ENCODE measurements around the gene IRF2BPL. TPM values are rescaled to one million over a fixed set of nuclear protein-coding genes. Genes with fewer than 3 reads are reported as not detected.
A peak's percentile ranks its signal among the peaks of the same experiment; 100 is the strongest.

IRF2BPL gene
- polyA plus RNA-seq, 1 donor: 26.9 TPM

GRCh38 chr14:77009014-77009413 is 19.5 kb downstream of the IRF2BPL start:
- DNase-seq: no peak

GRCh38 chr14:77008541-77008940 is 20.0 kb downstream of the IRF2BPL start:
- no peak for DNase-seq

- DNase-seq: no peak
These were observed 20.5 kb downstream of the IRF2BPL start for GRCh38 chr14:77007975-77008421.

DNA sequence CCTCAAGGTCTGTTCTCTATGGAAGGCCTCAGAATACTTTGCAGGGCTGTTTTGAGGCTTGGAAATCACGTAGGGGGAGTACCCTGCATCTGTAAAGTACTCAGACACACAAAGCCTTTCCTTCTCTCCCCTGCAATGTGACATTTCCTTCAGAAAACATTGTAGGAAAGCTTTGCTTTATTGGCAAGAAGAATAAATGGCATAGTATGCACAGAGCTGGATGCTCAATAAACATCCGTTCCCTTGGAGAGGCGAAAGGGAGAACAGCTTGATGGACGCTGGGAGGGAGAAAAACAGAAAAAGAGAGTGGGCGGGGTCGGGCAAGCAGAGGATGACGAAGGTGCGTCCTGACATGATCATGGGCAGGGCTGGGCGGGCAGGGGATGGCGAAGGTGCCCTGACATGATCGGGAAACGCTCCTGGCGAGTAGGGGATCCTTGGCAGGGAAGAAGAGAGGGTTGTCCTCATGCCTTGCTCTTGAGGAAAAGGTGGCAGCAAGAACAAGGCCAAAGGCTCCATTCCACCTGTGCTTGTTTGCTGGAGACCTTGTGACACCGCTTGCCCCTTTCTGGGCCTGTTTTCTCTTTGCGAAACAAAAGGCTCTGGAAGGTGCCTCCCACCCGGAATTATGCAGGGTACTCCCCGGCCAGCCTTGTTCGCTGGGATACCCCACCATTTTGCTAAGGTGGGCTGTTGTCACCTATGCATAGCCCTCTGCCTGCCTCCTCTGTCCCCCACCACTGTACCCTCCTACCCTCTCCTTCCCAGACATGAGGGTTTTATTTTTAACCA is 21.1 kb downstream of the IRF2BPL start:
- DNase-seq: no peak

DNA sequence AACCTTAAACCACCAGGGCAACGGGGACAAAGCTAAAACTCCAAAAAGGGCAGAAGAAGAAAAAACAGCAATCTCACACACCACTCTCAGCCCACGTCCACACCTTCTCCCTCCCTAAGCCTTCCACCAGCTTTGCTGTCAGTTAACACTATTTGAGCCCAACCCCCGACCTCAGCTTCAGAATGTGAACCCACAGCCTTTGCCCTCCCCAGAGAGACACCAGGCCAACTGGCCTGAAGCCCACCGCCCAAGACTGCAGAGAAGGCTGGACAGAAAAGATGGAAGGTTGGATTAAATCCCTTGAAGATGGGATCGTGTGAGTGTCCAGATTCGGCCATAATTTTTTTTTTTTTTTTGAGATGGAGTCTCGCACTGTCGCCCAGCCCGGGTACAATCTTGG is 22.4 kb downstream of the IRF2BPL start:
- no peak for DNase-seq

DNA sequence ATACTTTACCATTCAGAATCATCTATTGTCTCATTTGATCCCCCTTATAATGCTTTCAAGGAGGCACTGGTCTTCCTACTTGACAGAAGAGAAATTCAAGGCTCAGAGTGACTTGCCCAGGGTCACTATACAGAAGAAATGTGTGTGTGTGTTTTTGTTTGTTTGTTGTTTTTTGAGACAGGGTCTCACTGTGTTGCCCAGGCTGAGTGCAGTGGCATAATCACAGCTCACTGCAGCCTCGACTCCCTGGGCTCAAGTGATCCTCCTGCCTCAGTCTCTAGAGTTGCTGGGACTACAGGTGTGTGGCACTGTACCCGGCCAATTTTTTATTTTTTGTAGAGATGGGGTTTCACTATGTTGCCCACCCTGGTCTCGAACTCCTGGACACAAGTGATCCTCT is 22.9 kb downstream of the IRF2BPL start:
- no peak for DNase-seq

DNA sequence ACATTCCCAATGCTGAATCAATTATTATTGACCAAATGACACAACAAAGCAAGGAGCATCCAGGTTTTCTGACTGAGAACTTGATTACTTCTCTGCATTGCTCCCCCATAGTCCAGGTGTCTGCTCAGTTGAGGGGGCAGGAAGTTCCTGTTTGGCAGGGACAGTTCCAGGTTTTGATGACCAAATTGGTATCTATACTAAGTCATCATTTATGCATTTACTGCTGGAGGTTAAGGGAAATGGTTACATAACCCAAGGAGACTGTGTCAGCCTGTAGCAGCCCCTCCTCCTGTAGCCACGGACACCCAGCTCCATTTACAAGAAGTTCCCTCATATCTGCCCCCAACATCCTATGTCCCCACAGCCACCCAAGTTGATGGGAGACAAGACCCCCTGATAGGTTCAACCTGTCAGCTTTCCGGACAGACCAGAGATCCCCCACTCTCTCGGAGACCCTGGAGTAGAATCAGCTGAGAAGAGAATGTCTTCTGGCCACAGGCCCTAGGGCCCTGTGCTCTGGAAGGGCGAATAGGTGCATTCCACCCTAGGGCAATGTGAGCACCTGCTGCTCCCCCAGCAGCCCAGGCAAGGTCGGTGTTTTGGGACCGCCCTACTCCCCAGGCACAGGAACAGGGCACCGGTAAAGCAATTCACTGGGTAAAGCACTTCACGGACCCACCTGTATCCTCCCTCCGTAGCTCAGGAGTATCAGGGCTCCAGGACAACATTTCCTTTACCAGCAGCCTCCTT is 23.6 kb downstream of the IRF2BPL start:
- no peak for DNase-seq

DNA sequence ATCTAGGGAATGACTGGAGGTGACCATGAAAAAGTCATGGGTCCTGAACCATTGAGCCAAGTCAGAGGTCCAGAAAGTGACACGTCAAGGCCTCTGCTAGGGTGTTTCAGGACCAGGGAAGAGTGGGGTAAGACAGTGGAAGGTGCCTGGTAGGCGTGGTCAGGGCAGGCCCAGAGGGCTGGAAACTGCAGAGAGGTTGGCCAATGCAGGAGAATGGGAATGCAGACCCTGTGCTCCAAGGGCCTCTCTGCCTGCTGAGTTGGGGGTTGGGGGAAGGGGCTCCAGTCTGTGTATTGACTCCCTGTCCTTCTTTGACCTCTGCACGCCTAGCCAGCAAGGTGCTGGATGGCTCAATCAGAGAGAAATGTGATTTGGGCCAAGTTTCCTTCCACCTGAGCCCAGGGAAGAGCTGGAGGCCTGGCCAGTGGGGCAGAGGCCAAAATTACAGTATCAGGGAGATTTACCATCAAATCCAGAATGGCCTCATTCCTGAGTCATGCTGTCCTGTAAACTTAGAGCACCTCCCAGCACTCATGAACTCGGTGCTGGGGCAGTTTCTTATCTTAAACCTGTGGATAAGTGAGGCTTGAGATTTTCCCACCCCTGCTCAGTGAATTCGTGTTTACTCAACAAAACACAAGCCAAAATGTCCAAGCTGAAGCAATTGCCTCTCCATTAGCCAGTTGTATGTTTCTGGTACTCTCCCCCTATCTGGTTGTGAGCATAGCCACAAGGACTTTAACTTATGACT is 24.4 kb downstream of the IRF2BPL start:
- no peak for DNase-seq

- no peak for DNase-seq
These were observed 25.6 kb downstream of the IRF2BPL start for GRCh38 chr14:77002889-77003288.

GRCh38 chr14:77002335-77002734 is 26.2 kb downstream of the IRF2BPL start:
- no peak for DNase-seq

DNA sequence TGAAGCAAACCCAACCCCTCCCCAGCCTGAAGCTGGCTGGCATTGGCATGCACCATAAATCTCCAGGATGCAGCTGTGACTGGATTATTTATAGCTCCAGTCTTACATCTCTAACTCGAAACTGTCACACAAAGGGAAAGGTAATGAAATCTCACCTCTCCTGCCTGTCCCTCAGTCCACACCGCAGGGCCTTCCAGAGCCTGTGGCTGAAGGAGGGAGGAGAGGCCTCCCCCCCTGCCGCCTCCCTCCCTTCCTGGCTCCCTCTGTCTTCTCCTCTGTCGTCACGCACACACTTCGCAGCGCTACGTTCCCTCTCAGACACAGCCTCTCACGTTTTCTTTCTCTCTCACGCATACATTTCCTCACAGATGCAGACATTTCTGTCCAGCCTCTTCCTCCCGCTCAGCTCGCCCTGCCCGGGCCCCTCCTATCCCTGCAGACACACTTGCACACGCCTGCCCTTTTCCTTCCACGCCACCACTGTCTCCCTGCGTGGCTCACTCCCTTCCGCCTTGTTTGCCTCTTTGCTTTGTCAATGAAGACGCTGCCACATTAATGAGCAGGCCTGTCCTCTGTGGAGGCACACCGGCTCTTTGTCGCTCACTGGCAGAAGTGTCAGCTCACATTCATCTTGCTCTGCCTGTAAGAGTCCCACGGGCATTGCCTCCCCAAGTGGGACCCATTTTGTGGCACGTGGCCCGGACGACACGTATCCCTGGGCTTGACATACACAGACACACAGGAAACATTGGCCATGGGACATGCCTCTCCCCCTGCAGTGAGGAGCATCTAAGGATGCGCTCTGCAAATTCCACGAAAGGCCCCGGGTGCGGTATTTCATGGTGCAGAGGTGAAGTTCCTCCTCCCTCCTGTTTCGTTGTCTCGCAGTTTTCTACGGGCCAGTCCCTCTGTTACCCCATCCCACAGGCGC is 27.9 kb downstream of the IRF2BPL start:
- DNase-seq: peak; percentile 72

GRCh38 chr14:76998910-76999309 is 29.6 kb downstream of the IRF2BPL start:
- DNase-seq: no peak

GRCh38 chr14:76997257-76997970 is 31.1 kb downstream of the IRF2BPL start:
- no peak for DNase-seq

GRCh38 chr14:76996563-76997146 is 31.9 kb downstream of the IRF2BPL start:
- no peak for DNase-seq

- no peak for DNase-seq
These were observed 33.1 kb downstream of the IRF2BPL start for GRCh38 chr14:76995279-76996035.

DNA sequence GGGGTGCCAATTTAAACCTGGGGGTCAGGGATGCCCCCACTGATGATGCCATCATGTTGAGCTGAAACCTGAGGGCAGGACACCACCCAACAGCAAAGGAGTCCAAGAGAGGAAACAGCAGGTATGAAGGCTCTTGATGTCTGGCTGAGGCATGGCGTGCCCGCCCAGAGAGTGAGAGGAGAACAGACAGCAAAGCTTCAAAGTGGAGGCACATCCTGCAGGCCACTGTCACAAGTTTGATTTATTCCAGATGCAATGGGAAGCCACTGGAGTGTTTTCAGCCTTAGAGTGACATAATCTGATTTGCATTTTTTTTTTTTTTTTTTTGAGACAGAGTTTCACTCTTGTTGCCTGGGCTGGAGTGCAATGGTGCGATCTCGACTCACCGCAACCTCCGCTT is 34.8 kb downstream of the IRF2BPL start:
- no peak for DNase-seq

GRCh38 chr14:76990084-76990483 is 38.4 kb downstream of the IRF2BPL start:
- DNase-seq: no peak

- DNase-seq: no peak
These were observed 40.5 kb downstream of the IRF2BPL start for GRCh38 chr14:76987956-76988520.

DNA sequence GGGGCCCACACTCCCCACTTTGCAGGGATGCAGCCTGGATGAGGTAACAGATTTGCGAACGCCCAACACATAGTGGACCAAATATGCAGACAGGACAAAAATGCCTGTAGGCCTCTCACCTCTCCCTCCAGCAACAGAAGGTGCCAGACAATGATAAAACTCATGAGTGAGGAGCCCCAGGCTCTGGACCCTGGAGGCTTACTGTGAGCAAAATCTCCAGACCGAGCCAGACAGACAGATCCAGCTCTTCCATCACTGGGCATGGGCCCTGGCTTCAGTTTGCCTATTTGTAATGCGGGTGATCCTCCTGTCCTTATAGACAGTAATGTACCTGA is 42.3 kb downstream of the IRF2BPL start:
- DNase-seq: no peak
